GM06990 (cell line): ENCODE measurements around the gene NEK7.

ENCODE experiments used
- DNase-seq: peaks from one replicate; pipeline ENCODE4 v3.0.0-alpha.2; 2011; ENCODE audit not compliant: insufficient read length; ENCODE audit errors: extremely low read depth
- H3K27me3 ChIP-seq: replicated peaks from 2 replicates; pipeline ENCODE4 v1.6.0; 2011; ENCODE audit warnings: low read length; ENCODE audit not compliant: control insufficient read depth, insufficient read depth
- H3K36me3 ChIP-seq: 2 replicates; pipeline ENCODE4 v1.5.1; 2011; ENCODE audit warnings: low read length; ENCODE audit not compliant: control insufficient read depth, insufficient read depth
- H3K4me3 ChIP-seq: replicated peaks from 2 replicates; pipeline ENCODE4 v1.5.1; 2011; ENCODE audit warnings: low read depth, mild to moderate bottlenecking, control low read depth, low read length
- TF ChIP-seq, protein P1 (sequence below): IDR thresholded peaks from 2 replicates; pipeline ENCODE4 v1.5.1; 2011; ENCODE audit warnings: low read length, control low read depth, mild to moderate bottlenecking, inconsistent platforms; ENCODE audit not compliant: insufficient read depth, poor library complexity, severe bottlenecking

The NEK7 gene

DNA sequence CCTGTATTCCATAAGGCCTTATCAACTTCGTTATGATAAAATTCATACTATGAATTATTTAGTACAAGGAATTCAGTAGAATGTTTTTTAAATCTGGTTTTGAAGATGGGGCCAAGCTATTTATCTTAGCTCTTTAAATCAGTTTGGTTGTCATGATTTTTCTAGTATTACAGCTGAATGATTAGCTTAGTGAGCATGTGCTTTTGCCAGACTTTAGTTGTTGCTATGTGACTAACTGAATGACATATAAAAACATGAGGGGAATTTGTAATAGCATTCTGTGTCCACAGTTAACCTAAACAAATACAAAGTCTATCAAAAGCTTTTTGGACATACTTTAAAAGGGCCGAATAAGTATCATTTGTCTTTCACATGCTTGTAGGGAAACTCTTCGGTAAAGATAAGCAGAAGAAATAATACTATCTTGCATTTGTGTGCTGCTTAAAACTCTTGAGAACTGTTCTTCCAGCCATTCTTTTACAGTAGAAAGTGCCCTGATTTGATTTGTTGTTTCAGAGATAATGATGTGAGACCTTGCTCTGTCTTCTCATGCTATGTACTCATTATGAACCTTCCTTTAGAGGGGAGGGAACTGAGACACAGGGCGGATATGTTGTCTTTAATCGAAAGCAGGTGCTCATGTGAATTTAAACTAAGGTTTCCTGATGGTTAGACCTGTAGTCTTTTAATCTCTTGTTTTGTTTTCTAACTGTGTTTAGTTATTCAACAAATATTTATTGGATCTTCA is 18.8 kb downstream of the NEK7 start:
- H3K4me3 ChIP-seq: no peak overlapping the region
- TF ChIP-seq, protein P1, sequence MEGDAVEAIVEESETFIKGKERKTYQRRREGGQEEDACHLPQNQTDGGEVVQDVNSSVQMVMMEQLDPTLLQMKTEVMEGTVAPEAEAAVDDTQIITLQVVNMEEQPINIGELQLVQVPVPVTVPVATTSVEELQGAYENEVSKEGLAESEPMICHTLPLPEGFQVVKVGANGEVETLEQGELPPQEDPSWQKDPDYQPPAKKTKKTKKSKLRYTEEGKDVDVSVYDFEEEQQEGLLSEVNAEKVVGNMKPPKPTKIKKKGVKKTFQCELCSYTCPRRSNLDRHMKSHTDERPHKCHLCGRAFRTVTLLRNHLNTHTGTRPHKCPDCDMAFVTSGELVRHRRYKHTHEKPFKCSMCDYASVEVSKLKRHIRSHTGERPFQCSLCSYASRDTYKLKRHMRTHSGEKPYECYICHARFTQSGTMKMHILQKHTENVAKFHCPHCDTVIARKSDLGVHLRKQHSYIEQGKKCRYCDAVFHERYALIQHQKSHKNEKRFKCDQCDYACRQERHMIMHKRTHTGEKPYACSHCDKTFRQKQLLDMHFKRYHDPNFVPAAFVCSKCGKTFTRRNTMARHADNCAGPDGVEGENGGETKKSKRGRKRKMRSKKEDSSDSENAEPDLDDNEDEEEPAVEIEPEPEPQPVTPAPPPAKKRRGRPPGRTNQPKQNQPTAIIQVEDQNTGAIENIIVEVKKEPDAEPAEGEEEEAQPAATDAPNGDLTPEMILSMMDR: no peak
- H3K36me3 ChIP-seq: no peaks in the 10 kb centered on the region
- no peaks in the 10 kb centered on the region for H3K27me3 ChIP-seq
- DNase-seq: peak; percentile 31

DNA sequence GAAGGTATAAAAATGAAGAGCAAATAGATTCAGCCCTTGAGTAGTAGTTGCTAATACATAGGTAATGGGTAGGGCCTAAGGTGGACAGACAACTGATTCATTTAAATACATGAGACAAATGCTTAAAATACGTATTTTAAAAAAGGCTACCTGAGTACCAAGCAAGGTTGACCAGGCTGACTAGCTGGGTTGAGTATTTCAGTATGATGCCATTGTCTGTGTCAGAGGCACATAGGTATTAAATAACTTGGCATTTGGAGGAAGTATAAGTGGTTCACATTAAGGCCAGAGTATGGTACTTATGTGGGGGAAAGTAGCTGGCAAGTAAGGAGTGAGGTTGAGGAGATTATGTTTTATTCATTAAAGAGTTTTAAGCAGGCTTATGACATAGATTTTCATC is 19.4 kb downstream of the NEK7 start:
- Histone ChIP-seq H3K27me3 (no peaks in the 10 kb centered on the region), H3K36me3 (no peaks in the 10 kb centered on the region), H3K4me3 (no peak overlapping the region)
- no peak for DNase-seq
- TF ChIP-seq, protein P1: no peak

DNA sequence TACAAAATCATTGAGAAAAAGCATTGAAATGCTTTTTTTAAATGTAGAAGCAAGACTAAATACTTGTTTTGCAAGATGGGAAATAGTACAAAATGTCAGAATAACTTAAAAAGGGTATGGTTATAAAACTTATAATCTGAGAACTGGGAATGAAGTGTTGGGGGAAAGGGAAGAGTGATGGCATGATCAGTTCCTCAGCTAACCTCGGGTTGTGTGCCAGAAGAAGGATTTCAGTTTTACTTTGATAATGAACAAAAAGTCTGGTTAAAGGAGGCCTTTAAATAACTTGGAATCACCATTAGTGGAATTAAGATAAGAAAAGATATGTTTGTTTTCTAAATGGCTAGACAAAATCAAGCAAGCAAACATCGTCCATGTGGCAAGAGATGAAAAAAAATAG is 20.7 kb downstream of the NEK7 start:
- H3K27me3 ChIP-seq: no peaks in the 10 kb centered on the region
- DNase-seq: no peak
- H3K36me3 ChIP-seq: no peaks in the 10 kb centered on the region
- TF ChIP-seq, protein P1: no peak
- H3K4me3 ChIP-seq: no peak overlapping the region

DNA sequence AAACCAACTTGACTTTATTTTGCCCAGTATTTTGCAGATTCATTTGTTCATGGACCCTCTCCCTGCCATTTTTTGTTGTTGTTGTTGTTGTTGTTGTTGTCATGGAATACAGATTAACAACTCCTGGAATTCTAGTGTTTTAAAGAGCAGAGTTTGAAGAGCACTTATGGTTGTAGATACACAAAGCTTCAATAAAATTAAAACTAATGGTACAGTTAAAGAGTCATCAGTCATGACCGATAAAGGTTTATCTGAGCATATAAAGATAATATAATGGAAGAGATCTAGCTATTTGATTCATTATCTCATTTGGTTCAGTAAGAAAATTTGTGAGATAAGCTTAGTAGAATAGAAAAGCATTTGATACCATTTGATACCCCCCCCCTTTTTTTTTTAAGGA is 21.8 kb downstream of the NEK7 start:
- H3K27me3 ChIP-seq: no peaks in the 10 kb centered on the region
- H3K36me3 ChIP-seq: no peaks in the 10 kb centered on the region
- TF ChIP-seq, protein P1: no peak
- no peak overlapping the region for H3K4me3 ChIP-seq
- no peak for DNase-seq

DNA sequence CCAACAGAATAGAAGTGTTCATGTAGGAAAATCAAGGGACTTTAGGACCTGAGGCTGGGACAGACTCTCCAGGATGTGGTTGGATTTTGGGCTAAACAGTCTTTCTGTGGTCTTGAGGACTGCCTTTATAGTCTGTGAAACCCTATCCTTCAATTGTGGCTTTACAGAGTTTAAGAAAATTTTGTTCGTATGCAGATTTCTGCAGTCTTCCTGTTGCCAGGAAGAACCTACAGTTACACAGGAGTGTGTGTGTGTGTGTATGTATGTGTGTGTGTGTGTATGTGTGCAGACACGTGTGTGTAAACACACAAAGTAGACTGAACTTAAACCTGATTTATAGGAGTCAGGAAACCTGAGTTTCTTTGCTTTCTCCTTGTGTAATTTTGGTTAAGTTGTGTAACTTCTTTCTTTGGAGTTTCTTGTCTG is 22.8 kb downstream of the NEK7 start:
- TF ChIP-seq, protein P1: no peak
- Histone ChIP-seq H3K4me3 (no peak overlapping the region), H3K36me3 (no peaks in the 10 kb centered on the region), H3K27me3 (no peaks in the 10 kb centered on the region)
- no peak for DNase-seq

DNA sequence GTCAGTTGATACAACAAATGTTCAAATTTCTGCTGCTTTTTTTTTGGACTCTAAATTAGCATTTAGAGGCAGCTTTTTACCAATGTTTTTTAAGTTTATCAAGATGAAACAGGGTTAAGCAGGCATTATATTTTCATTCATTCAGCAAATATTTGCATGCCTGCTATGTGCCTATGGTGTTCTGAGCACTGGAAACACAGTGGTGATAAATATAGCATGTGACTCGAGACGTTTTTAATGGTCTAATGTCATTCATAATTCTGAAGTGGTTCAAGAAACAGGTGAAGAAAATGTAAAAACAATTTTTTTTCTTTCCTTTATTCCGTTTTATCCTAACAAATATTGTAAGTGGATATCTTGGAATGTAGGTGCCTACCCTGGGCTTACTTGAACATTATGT is 26.8 kb downstream of the NEK7 start:
- H3K27me3 ChIP-seq: no peaks in the 10 kb centered on the region
- TF ChIP-seq, protein P1: no peak
- DNase-seq: no peak
- H3K36me3 ChIP-seq: no peaks in the 10 kb centered on the region
- no peak overlapping the region for H3K4me3 ChIP-seq
